Frontal cortex (tissue), 4 donors: ENCODE measurements around the gene GPSM1. TPM values are rescaled to one million over a fixed set of nuclear protein-coding genes. Genes with fewer than 3 reads are reported as not detected.
A peak's percentile ranks its signal among the peaks of the same experiment; 100 is the strongest.
"Not testable (repeated sequence)": the region's sequence is repeated elsewhere in the genome, so short reads cannot be mapped to it uniquely, and the experiment has no call there.

Experiments
- DNase-seq, 2 donors: peaks; one replicate each; pipeline ENCODE4 v3.0.0; 2012; ENCODE audit warnings: low spot score in 2 of 2
- FAIRE-seq: peaks from 2 replicates; lab custom pipeline; 2012; peaks lifted over from hg19 to GRCh38; lab: Jason Lieb, UNC
- total RNA-seq: library from RNA; depleted of rRNA; stranded (reverse); fragments of >200 nt; gene quantifications from one replicate; pipeline ENCODE4 v1.2.3, GENCODE V29; 2014
- donor health status: control.
- donor health status: control.
- donor health status: control.

GPSM1 gene
- total RNA-seq, 1 donor from 2014 or later: 71.7 TPM

DNA sequence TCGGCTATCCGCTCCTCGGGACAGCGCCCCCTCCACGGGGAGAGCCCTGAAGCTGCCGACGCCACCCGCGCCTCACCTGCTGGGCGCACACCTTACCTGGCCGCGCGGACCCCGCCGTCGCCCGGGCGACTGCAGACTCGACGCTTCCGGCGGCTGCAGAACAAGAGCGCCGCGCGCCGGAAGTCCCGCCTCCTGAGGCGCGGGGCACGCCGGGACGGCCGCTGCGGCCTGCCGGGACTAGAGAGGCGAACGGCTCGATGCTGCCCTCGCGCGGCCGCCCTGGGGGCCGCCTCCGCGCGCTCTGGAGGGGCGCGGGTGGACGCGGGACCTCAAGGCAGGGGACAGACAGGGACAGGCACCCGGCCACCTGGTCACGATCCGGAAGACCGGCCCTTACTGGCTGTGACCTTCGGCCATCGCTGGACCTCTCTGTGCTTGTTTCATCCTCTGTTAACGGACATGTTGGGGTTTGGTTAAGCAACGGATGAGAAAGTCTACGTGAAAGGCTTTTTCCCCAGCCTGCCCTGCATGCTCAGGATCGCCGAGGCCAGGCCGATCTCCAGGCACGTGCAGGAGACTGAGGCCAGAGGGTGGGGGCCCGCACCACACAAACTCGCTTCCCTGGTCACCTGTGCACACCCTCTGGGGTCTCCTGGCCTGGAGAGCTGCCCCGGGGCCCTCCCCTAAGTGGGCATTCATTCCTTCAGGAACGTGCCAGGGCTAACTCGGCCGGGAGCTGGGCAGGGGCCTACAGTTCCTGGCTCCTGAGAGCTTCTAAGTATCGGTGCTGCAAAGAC is 72.9 kb downstream of the GPSM1 start, which contains the start of gene SNAPC4:
Gene SNAPC4 (minus strand): TSS at position 133 of the 797 bp plus-strand sequence. CDS start 1,742 bp downstream, outside the sequence.
- peak; percentile 98 to 99 for DNase-seq
- FAIRE-seq: no peak

DNA sequence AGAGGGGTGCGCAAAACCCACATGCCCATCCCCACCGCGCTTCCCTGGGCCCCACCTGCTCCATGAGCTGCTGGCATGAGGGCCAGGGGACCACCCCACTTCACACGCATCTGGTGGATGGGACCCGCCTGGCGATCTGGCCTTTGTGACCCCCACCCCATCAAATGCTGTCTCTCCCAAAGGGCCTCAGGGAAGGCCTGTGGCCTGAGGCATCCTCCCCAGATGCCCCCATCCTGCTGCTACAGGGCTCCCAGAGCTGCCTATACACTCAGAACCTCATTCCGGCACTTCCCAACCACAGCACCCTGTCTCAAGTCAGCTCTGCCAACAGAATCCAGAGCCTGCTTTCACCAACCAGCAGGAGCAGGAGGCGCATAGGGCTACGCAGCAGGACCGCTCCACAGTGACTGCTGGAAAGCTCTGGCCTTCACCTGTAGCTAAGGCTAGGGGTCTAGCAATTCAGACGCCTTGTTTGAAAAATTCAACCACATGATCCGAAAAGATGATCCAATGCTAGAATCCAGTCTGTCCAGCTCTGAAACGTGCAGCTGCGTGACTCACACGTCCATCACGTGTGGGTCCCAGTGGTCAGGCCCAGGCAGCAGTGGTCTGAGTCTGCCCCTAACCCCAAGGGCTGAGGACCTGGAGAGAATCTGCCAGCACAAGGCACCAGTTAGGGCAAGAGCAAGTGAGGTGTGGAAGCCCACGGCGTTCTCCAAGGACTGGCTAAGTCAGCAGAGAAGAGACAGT is 74.0 kb downstream of the GPSM1 start:
- no peak for DNase-seq
- FAIRE-seq: no peak

DNA sequence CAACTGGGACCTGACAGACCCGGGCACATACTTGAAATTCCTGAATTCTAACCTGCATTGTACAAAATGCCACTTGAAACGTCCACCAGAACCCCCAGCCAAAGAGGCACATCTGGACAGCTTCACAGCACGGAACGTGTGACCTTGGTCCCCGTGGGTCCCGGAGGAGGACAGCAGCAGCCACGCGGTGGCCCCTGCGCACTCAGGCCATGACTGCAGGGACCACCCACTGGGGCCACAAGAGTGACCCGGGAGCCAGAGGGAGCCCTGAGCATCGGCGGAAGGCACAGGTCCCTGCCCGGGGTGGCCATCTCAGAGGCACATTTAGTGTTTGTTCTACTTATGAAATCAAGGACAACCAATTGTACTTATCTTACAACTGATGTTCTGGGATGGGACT is 74.7 kb downstream of the GPSM1 start:
- FAIRE-seq: no peak

DNA sequence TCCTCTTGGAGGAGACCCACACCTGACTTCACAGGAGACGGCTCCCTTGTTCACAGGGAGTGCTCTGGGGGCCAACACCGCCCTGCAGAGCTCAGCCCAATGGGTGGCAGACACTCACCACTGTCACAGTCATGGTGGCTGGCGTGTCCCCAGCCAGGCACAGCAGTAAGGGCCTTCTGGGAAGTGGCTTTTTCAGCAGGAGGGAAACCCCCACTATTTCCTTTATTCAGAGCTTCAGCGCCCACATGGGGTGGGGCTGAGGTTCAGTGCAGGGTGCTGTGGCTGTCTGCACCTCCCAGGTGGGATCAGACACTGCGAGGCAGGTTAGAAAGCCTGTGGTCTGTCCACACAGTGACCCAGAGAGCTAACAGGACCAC is 76.2 kb downstream of the GPSM1 start:
- FAIRE-seq (no peak), DNase-seq (no peak)

More for the DNA sequence above, 74.7 kb downstream of the GPSM1 start:
- no peak for DNase-seq

DNA sequence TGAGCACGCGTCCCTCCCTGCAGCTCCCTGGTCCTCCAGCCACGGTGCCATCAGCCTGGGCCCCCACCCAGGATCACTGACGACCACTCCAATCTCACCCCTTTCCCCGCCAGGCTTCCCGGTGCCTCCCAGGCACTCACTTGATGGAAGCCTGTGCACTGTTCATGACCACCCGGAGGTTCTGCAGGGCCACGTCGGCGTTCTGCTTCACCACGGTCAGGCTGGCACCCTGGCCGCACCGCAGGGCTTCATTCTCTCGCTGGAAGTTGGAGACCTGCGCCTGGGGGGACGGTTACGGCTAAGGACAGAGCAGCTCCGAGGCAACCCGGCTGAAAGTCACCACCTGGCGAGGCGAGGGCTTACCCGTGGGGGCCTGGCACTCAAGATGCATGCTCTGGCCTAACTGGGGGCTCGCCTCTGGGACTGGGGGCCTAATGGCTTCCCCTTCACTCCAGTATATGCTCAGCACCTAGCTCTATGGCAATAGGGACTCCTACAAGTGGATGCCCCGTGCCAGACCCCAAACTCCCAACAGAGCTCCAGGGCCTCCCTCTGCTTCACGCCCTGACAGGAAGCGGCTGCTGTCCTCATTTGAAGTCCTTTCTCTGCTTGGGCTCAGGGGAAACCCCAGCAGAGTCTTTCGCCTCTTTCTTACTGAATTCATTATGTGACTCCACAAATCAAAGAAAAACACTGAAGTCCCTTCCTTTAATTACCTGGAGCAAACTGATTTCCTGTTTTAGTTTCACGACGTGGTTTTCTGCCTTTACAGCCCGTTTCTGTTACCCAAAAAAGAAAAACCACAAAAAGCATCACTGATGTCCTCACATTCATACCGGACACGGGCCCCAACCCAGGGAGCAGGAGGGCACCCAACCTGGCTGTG is 76.8 kb downstream of the GPSM1 start:
- DNase-seq (no peak), FAIRE-seq (no peak)

DNA sequence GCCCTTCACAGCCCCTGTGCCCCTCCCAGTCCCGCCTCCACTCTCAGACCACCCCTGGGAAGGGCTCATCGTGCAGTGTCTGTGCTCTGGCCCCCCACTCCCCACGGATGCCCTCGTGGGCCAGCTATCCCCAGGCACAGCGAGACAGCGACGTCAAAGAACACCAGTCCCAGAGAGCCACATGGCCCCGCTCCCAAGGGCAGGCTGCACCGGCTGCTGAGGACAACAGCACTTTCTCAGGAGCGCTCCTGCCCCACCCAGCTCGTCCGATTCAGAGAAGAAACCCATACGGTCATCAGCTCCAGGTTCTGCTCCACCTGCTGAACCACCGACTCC is 77.4 kb downstream of the GPSM1 start:
- no peak for FAIRE-seq
- no peak for DNase-seq

DNA sequence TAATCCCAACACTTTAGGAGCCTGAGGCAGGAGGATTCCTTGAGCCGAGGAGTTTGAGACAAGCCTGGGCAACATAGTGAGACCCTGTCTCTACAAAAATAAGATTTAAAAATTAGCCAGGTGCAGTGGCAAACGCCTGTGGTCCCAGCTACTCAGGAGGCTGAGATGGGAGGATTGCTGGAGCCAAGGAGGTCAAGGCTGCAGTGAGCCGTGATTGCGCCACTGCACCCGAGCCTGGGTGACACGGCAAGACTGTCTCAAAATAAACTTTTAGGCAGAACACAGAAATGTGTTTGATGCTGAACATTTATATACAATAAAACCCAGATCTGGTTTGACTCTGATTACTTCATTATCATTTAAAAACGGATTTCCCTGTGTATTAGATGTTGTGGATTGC is 78.1 kb downstream of the GPSM1 start:
- DNase-seq: no peak

DNA sequence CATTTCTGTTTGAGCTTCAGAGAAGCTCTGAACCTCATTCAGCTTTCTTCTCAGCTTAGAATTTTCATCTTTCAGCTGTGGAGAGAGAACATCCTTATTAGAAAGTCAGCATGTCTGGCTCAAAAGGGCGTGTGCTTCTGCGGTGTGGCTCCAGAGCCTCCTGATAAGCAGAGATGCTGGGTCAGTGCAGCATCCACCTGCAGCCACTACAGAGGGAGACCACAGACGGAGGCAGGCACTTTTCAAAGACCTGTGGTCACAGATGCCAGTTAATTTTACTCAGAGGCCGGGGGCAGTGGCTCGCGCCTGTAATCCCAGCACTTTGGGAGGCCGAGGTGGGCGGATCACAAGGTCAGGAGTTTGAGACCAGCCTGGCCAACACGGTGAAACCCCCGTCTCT is 78.6 kb downstream of the GPSM1 start:
- not testable (repeated sequence) for FAIRE-seq

More for the DNA sequence above, 78.1 kb downstream of the GPSM1 start:
- FAIRE-seq: no peak

DNA sequence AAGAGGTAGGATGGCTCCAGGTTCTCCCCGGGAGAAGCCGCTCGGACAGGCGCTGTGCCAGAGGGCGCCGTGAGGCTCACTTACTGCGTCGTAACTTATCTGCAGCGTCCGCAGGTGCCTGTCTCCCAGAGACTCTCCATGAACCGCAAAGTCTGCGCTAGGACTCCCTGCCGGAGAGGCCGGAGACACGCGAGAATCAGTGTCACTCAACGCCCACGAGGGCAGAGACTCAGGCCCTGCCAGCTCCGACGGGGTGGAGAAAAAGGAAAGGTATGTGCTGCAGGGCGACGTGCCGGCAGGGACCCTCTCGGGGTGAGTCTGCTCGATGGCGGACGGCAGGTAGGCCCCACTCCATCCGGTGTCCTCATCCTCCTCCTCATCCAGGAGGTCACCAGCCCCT is 79.7 kb downstream of the GPSM1 start:
- not testable (repeated sequence) for FAIRE-seq, DNase-seq

More for the DNA sequence above, 78.6 kb downstream of the GPSM1 start:
- DNase-seq: not testable (repeated sequence)

DNA sequence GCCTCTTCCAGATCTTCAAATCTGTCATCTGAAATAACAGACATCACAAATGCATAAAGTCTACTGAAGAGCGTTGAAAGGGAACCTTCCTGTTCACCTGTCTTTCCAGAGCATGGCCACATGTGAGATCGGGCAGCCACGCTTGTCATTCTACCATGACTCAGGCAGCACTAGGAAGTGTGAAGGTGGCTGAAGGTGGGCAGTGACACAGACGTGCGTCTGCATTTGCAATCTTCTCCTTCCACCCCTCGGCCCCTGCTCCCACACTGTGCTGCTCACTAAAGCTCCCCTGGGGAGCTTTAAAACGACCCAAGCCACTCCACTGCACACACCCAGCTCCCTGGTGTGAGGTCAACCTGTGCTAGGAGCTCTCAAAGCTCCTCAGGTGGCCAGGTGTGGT is 80.6 kb downstream of the GPSM1 start:
- no peak for DNase-seq
- no peak for FAIRE-seq

Other genes with a start within 250 kb of the GPSM1 start
- 3.7 TPM for gene NACC2, start 232.2 kb upstream of the GPSM1 start, total RNA-seq
- 26.9 TPM for gene TMEM250, start 208.7 kb upstream of the GPSM1 start, total RNA-seq
- not detected for gene LHX3, start 122.4 kb upstream of the GPSM1 start, total RNA-seq
- gene QSOX2, start 81.7 kb upstream of the GPSM1 start, total RNA-seq: 8.2 TPM
- 0.41 TPM for gene CCDC187, start 23.4 kb upstream of the GPSM1 start, total RNA-seq
- 9.0 TPM for gene DNLZ, start 36.2 kb downstream of the GPSM1 start, total RNA-seq
- gene CARD9, start 46.1 kb downstream of the GPSM1 start, total RNA-seq: 0.41 TPM
- 5.7 TPM for gene SNAPC4, start 72.6 kb downstream of the GPSM1 start, total RNA-seq
- gene ENTR1, start 83.1 kb downstream of the GPSM1 start, total RNA-seq: 20.0 TPM
- gene PMPCA, start 83.1 kb downstream of the GPSM1 start, total RNA-seq: 26.1 TPM
- gene INPP5E, start 112.3 kb downstream of the GPSM1 start, total RNA-seq: 10.2 TPM
- gene SEC16A, start 155.5 kb downstream of the GPSM1 start, total RNA-seq: 9.0 TPM
- 15.9 TPM for gene NOTCH1, start 218.5 kb downstream of the GPSM1 start, total RNA-seq